Stimulated activated CD4-positive, alpha-beta T cell treated with anti-CD3 and anti-CD28 coated beads, Interleukin-1b, Interleukin-23, amount 100 ng/mL, for 24 hours (primary cell): ENCODE measurements around the gene LBP.
A peak's percentile ranks its signal among the peaks of the same experiment; 100 is the strongest.
"Not testable (repeated sequence)": the region's sequence is repeated elsewhere in the genome, so short reads cannot be mapped to it uniquely, and the experiment has no call there.

Experiments used
- DNase-seq, 4 experiments: peaks; one replicate each; pipeline ENCODE4 v3.0.0-alpha.2; 2020; ENCODE audit warnings: low read depth in 4 of 4, low spot score in 1 of 4

Gene LBP

DNA sequence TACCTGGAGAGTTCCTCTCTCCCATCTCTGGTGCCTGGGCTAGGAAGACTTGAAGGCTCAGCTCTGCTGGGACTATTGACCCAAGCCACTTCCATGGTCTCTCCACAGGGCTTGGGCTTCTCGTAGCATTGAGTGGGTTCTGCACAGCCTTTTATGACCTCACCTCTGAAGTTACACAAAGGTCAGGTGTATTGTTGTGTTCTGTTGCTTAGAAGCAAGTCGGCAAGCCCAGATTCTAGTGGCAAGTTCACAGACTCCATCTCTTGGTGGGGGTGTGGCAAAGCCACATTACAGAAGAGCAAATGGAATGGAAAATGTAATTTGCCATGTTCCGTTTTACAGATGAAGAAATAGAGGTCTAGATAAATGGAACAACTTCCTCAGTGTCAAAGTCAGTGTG is 28.9 kb upstream of the LBP start:
- DNase-seq = no peak

GRCh38 chr20:38320221-38320620 is 26.1 kb upstream of the LBP start:
- no peak for DNase-seq

DNA sequence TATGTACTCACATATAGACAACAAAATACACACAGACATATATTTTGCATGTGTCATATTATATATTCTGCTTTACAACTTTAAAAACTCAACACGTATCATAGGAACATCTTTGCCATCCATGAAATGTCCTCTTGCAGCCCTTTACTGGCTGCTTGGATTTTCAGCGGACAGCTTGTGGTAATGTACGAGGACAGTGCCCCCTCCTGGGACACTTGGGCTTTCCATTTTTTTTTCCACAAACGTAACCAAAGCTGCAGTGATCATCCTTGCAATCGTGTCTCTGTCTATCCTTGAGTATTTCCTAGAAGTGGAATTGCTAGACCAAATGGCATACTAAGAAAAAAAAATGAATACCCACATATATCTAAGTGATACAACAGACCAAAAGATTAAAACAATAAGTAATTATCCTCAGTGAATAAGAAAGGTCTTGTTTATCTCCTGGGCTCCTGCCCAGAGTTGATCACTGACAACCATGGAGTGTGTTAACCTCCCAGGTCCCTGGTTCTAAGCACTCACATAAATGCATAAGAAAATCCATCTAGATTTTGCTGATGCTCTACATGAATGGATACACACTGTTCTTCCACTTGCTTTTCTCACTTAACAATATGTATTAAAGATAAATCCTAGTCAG is 24.2 kb upstream of the LBP start:
- no peak for DNase-seq

- no peak for DNase-seq
Observed at GRCh38 chr20:38324159-38324558, 22.1 kb upstream of the LBP start.

DNA sequence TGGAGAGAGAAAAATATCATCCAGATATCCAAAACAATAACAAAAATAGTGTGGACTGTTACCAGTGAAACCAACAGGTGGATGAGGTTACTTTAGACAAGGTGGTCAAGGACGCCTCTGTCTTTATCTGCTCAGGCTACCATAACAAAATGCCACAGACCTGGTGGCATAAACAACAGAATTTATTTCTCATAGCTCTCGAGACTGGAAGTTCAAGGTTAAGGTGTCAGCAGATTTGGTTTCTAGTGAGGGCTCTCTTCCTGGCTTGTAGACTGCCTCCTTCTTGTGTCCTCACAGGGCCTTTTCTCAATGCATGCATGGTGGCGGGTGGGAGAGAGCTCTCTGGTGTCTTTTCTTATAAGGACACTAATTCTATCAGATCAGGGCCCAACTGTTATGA is 21.1 kb upstream of the LBP start:
- no peak for DNase-seq

GRCh38 chr20:38325905-38326304 is 20.4 kb upstream of the LBP start:
- no peak for DNase-seq

GRCh38 chr20:38326309-38326708 is 20.0 kb upstream of the LBP start:
- no peak for DNase-seq

GRCh38 chr20:38330638-38331037 is 15.6 kb upstream of the LBP start:
- DNase-seq = no peak

DNA sequence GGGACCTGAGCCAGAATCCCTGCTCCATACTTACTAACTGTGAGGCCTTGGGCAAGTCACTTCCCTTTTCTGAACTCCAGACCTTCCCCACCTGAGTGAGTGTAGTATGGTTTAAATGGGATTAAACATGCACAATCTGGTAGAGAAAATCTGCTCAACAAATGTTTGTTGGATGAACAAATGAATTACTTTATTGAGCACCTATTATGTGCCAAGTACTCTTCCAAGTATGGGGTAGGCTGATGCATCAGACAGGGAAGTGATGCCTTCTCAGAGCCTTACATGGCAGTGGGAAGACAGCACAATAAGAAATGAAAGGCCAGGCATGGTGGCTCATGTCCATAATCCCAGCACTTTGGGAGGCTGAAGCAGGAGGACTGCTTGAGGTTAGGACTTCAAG is 15.0 kb upstream of the LBP start:
- no peak for DNase-seq

- DNase-seq = no peak
Observed at GRCh38 chr20:38331814-38332213, 14.5 kb upstream of the LBP start.

DNA sequence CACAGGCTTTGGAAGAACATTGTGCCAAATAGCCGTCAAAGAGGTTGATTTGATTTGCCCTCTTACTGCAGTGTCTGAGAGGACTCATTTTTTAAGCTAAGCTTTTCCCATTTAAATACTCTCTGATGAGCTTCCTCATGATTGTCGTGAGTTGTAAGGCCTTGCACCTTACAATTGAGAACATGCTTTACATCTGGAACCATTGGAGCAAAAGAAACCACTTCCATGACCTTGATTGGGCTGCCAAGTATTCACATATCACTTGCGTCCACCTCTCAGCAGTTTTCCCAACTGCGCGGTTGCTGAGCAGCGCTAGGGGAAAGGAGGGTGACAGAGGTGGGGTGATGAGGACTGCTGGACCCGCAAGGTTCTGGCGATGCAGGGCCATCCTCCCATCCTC is 12.3 kb upstream of the LBP start:
- DNase-seq = no peak

- DNase-seq = no peak
Observed at GRCh38 chr20:38336726-38337125, 9.6 kb upstream of the LBP start.

GRCh38 chr20:38337561-38338140 is 8.6 kb upstream of the LBP start:
- DNase-seq = peak in 1 of 4 experiments; percentile 6

- DNase-seq = no peak
Observed at GRCh38 chr20:38338849-38339520, 7.3 kb upstream of the LBP start.

DNA sequence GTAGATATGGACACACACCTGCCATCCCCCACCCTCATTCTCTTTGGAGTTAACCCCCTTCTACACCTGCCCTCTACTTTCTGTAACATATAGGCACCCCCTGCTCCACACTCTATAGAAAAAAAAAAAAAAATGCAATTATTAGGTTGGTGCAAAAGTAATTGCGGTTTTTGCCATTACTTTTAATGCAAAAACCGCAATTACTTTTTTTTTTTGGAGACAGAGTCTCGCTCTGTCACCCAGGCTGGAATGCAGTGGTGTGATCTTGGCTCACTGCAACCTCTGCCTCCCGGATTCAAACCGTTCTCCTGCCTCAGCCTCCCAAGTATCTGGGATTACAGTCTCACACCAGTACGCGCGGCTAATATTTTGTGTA is 6.8 kb upstream of the LBP start:
- DNase-seq = not testable (repeated sequence)

DNA sequence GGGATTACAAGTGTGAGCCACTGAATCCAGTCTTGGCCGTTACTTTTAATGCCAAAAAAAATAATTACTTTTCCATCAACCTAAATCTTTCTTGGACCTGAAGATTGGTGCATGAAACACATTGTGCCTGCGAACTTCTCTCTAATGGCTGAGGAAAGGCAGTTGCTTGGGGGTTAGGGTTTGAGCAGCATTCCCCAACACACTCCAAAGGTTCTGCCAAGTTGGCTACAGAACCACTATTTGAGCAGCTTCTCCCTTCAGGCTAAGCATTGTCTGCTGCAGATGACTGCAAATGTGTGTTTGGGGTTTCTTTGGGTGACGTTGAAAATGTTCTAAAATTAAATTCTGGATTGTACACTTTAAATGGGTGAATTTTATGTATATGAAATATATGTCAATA is 6.3 kb upstream of the LBP start:
- DNase-seq = no peak

- no peak for DNase-seq
Observed at GRCh38 chr20:38340693-38341092, 5.6 kb upstream of the LBP start.

GRCh38 chr20:38342216-38342615 is 4.1 kb upstream of the LBP start:
- DNase-seq = no peak

- no peak for DNase-seq
Observed at GRCh38 chr20:38342713-38343310, 3.5 kb upstream of the LBP start.

DNA sequence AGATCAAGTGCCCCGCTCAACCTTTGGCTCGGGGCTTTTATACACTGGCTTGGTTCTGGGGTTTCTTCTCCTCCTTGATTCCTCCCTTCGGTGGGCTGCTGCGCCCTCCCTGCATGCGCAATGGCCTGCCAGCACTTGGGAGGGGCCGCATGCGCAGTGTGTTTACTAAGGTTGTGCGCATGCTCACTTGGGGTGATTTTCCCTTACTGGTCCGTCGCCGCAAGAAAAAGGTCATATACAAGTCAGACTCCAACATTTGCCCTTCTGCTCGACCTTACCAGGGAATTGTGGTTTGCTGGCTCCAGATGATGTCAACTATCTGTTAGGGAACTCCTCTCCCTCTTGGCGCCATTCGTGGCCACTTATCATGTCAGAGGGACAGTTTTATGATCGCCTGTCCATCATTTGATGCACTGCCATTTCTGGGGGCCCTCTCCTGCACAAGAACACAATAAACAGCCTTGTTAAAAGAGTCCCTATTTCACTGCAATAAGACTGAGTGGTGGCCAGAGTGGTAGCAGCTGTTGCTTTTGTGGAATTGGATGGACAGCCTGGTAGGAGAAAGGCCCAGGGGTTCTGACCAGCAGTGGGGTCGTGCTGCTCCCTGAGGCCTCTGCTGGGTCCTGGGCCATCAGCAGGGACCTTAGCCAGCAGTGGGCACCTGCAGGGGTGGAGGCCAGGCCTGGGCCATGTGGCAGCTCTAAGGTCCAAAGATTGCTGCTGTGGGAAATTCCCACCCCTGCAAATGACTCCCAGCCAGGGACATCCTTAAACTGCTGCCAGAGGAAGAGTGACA is 2.8 kb upstream of the LBP start:
- no peak for DNase-seq

DNA sequence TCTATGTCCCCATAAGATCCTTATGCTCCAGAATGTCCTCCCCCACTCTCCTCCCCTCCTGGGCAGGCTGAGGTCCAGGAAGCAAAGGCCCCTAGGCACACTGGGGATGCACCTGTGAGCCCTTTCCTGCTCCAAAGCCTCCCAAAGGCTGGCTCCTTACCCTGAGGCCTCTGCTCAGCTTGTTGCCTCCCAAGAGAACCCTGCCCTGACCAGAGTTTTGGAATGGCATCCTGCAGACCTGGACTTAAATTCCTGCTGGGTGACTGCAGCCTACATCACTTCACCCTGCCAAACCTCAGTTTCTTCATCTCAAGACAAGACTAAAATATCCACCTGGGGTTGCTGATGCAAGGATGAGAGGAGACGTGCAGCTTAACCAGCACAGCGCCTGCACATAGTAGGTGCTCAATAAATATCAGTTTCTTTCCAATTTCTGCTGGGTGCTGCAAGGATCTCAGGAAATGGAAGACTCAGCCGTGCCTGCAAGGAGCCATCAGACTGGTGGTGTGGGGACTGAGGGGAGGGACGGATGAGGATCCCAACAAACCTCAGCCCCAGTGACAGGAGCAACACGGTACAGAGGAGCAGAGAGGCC is 2.1 kb upstream of the LBP start:
- no peak for DNase-seq
